Fibroblast of the conjunctiva (primary cell): Measurements from ENCODE around the gene EIF2S1.
"Not testable (repeated sequence)": the region's sequence is repeated elsewhere in the genome, so short reads cannot be mapped to it uniquely, and the experiment has no call there.

Experiments used
- DNase-seq: peaks from one replicate; pipeline ENCODE4 v3.0.0-alpha.2; 2010; ENCODE audit warnings: low read depth

EIF2S1 gene

GRCh38 chr14:67411370-67411769, 51.2 kb downstream of the EIF2S1 start:
- DNase-seq: no peak

GRCh38 chr14:67411820-67412421, 51.8 kb downstream of the EIF2S1 start, which contains the start of gene PLEK2:
PLEK2 (minus strand) TSS chr14:67412165; CDS start chr14:67412059, 106 bp downstream.
- no peak for DNase-seq

- no peak for DNase-seq
These were observed 54.0 kb downstream of the EIF2S1 start for GRCh38 chr14:67413806-67414769.

GRCh38 chr14:67415610-67416009, 55.5 kb downstream of the EIF2S1 start:
- not testable (repeated sequence) for DNase-seq

GRCh38 chr14:67416085-67416484, 56.0 kb downstream of the EIF2S1 start:
- no peak for DNase-seq

- no peak for DNase-seq
These were observed 56.7 kb downstream of the EIF2S1 start for GRCh38 chr14:67416810-67417209.

- DNase-seq: no peak
These were observed 57.5 kb downstream of the EIF2S1 start for GRCh38 chr14:67417633-67418032.

GRCh38 chr14:67418401-67419191, 58.5 kb downstream of the EIF2S1 start:
- DNase-seq: no peak

GRCh38 chr14:67420102-67420739, 60.1 kb downstream of the EIF2S1 start:
- no peak for DNase-seq

- DNase-seq: no peak
These were observed 61.5 kb downstream of the EIF2S1 start for GRCh38 chr14:67421356-67422224.

- DNase-seq: no peak
These were observed 63.3 kb downstream of the EIF2S1 start for GRCh38 chr14:67423424-67423823.

GRCh38 chr14:67424539-67424938, 64.4 kb downstream of the EIF2S1 start:
- no peak for DNase-seq

- DNase-seq: no peak
These were observed 65.5 kb downstream of the EIF2S1 start for GRCh38 chr14:67425608-67426007.

- no peak for DNase-seq
These were observed 66.0 kb downstream of the EIF2S1 start for GRCh38 chr14:67426161-67426560.

- DNase-seq: peak; percentile 78
These were observed 67.0 kb downstream of the EIF2S1 start for GRCh38 chr14:67426983-67427606.

GRCh38 chr14:67428501-67429031, 68.4 kb downstream of the EIF2S1 start:
- peak; percentile 27 for DNase-seq

GRCh38 chr14:67429510-67430205, 69.5 kb downstream of the EIF2S1 start:
- DNase-seq: no peak

GRCh38 chr14:67432050-67432564, 72.0 kb downstream of the EIF2S1 start:
- no peak for DNase-seq

- DNase-seq: no peak
These were observed 75.5 kb downstream of the EIF2S1 start for GRCh38 chr14:67435603-67436002.
